ENCODE results near the gene POLR3G.
A peak's percentile ranks its signal among the peaks of the same experiment; 100 is the strongest.

POLR3G gene

DNA sequence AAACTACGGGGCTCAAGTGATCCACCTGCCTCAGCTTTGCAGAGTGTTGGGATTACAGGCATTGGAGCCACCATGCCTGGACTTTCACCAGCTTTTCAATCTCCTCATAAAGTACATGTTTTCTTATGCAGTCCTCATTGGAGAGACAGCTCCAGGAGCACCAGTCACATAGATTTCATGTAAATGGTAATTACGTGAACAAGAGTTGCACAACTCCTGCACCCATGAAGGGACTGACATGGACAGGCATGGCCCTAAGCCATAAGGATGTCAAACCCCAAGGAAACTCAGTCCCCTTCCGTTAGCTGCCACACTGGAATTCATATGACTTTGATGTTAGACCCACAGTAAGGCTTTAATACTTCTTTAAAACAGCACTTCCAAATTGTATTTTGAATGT, 76.3 kb downstream of the POLR3G start:
- no peaks in the 10 kb centered on the region for H3K9me3 ChIP-seq (ENCODE audit: control insufficient read depth in 2 of 2, low read length in 2 of 2)
- H3K9ac ChIP-seq (ENCODE audit: low read length in 2 of 2), result no peak overlapping the region
- no peak overlapping the region for H3K27ac ChIP-seq (ENCODE audit: low read length)
- H3K27me3 ChIP-seq (ENCODE audit: control insufficient read depth in 1 of 2, insufficient read depth in 2 of 2, low read length in 2 of 2), result peaks cover 4 to 9% of the 10 kb centered on the region in 2 donors
- no peak overlapping the region for H3K4me3 ChIP-seq (ENCODE audit: low read length in 2 of 2)
- H3K4me1 ChIP-seq (ENCODE audit: control insufficient read depth, insufficient read depth, low read length), result no peaks in the 10 kb centered on the region
- H3K36me3 ChIP-seq (ENCODE audit: control insufficient read depth in 2 of 2, insufficient read depth in 2 of 2, low read length in 2 of 2), result no peaks in the 10 kb centered on the region

DNA sequence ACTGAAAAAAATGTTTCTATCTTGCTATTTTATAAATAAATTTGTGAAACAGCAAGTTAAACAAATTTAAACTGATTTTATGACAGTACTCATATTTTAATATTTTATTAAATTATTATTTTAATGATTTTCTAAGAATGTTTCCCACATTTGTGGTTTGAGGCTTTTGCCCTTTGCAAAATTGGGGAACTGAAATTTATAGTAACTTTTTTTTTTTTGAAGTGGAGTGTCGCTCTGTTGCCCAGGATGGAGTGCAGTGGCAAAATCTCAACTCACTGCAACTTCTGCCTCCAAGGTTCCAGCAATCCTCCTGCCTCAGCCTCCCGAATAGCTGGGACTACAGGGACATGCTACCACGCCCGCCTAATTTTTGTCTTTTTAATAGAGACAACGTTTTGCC, 76.7 kb downstream of the POLR3G start:
- H3K36me3 ChIP-seq (ENCODE audit: control insufficient read depth in 2 of 2, insufficient read depth in 2 of 2, low read length in 2 of 2), result no peaks in the 10 kb centered on the region
- no peaks in the 10 kb centered on the region for H3K4me1 ChIP-seq (ENCODE audit: control insufficient read depth, insufficient read depth, low read length)
- H3K9me3 ChIP-seq (ENCODE audit: control insufficient read depth in 2 of 2, low read length in 2 of 2), result no peaks in the 10 kb centered on the region
- no peak overlapping the region for H3K27ac ChIP-seq (ENCODE audit: low read length)
- no peak overlapping the region for H3K4me3 ChIP-seq (ENCODE audit: low read length in 2 of 2)
- H3K27me3 ChIP-seq (ENCODE audit: control insufficient read depth in 1 of 2, insufficient read depth in 2 of 2, low read length in 2 of 2), result peaks cover 4 to 7% of the 10 kb centered on the region in 2 donors
- no peak overlapping the region for H3K9ac ChIP-seq (ENCODE audit: low read length in 2 of 2)

DNA sequence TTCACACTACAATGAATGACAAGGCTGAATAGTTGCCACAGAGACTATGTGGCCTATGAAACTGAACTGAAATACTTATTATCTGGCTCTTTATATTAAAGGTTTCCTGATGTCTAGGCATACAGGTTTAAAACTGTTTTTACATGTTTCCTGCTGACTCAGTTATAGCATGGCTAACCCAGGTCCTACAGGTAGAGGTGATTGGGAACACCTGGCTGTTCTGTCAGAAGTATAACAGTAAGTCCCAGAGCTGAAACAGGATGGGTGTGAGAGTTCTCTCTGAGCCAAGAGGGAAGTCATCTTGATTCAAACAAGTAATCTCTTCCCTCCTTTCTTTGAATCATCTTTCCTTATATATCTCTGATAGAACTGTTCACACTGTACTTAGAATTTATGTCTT, 79.0 kb downstream of the POLR3G start:
- H3K27me3 ChIP-seq (ENCODE audit: control insufficient read depth in 1 of 2, insufficient read depth in 2 of 2, low read length in 2 of 2), result peaks cover 17% of the 10 kb centered on the region in 2 donors
- H3K9ac ChIP-seq (ENCODE audit: low read length in 2 of 2), result no peak overlapping the region

DNA sequence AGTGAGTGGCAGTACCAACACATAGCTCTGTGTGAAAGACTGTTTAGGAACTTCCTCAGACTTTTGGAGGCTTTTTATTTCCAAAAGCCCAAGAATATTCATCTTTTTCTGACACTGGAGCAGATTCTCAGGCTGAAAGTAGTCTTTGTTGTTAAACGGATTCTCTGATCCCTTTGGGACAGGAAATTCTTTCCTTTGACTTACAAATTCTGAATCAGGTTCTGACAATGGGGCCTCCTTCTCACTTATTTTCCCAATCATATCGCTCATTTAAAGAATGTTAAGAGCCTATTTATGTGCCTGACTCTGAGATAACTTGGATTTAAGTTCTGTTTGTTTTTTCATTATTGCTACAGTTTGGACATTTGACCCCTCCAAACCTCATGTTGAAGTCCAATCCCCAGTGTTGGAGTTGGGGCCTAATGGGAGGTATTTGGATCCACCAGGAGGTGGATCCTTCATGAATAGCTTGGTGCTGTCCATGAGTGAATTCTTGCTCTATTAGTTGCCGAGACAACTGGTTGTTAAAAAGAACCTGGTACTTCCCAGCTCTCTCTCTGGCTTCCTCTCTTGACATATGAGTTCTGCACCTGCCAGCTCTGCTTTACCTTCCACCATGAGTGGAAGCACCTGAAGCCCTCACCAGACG, 79.8 kb downstream of the POLR3G start:
- no peak overlapping the region for H3K27ac ChIP-seq (ENCODE audit: low read length)
- no peak overlapping the region for H3K4me3 ChIP-seq (ENCODE audit: low read length in 2 of 2)
- H3K9me3 ChIP-seq (ENCODE audit: control insufficient read depth in 2 of 2, low read length in 2 of 2), result no peaks in the 10 kb centered on the region
- H3K36me3 ChIP-seq (ENCODE audit: control insufficient read depth in 2 of 2, insufficient read depth in 2 of 2, low read length in 2 of 2), result no peaks in the 10 kb centered on the region
- H3K9ac ChIP-seq (ENCODE audit: low read length in 2 of 2), result no peak overlapping the region
- peaks cover 9% of the 10 kb centered on the region for H3K4me1 ChIP-seq (ENCODE audit: control insufficient read depth, insufficient read depth, low read length)
- peaks cover 21 to 22% of the 10 kb centered on the region in 2 donors for H3K27me3 ChIP-seq (ENCODE audit: control insufficient read depth in 1 of 2, insufficient read depth in 2 of 2, low read length in 2 of 2)

More for the DNA sequence above, 79.0 kb downstream of the POLR3G start:
- H3K4me3 ChIP-seq (ENCODE audit: low read length in 2 of 2), result no peak overlapping the region
- no peak overlapping the region for H3K27ac ChIP-seq (ENCODE audit: low read length)
- no peaks in the 10 kb centered on the region for H3K36me3 ChIP-seq (ENCODE audit: control insufficient read depth in 2 of 2, insufficient read depth in 2 of 2, low read length in 2 of 2)
- H3K4me1 ChIP-seq (ENCODE audit: control insufficient read depth, insufficient read depth, low read length), result peaks cover 6% of the 10 kb centered on the region
- H3K9me3 ChIP-seq (ENCODE audit: control insufficient read depth in 2 of 2, low read length in 2 of 2), result no peaks in the 10 kb centered on the region

DNA sequence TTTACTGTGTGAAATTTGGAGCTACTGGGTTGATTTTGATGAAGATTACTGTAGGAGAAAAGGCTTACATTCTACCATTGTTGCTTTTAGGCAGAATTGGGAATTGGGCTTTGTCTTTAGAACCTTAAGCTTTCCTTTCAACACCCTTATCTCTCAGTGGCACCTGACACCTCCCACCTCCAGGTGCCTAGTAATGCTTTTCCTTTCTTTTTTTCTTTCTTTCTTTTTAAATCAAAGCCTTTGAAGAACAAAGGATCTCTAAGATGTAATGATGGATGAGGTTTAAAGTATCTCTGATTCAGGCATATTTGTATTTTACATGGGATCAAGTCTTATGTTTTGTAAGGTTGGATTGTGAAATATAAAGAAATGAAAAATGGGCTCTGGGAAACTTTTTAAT, 81.0 kb downstream of the POLR3G start:
- Histone ChIP-seq H3K4me1 (ENCODE audit: control insufficient read depth, insufficient read depth, low read length) (peaks cover 9% of the 10 kb centered on the region), H3K27ac (ENCODE audit: low read length) (no peak overlapping the region), H3K9ac (ENCODE audit: low read length in 2 of 2) (no peak overlapping the region), H3K9me3 (ENCODE audit: control insufficient read depth in 2 of 2, low read length in 2 of 2) (no peaks in the 10 kb centered on the region), H3K27me3 (ENCODE audit: control insufficient read depth in 1 of 2, insufficient read depth in 2 of 2, low read length in 2 of 2) (peaks cover 21 to 25% of the 10 kb centered on the region in 2 donors), H3K4me3 (ENCODE audit: low read length in 2 of 2) (no peak overlapping the region), H3K36me3 (ENCODE audit: control insufficient read depth in 2 of 2, insufficient read depth in 2 of 2, low read length in 2 of 2) (no peaks in the 10 kb centered on the region)

DNA sequence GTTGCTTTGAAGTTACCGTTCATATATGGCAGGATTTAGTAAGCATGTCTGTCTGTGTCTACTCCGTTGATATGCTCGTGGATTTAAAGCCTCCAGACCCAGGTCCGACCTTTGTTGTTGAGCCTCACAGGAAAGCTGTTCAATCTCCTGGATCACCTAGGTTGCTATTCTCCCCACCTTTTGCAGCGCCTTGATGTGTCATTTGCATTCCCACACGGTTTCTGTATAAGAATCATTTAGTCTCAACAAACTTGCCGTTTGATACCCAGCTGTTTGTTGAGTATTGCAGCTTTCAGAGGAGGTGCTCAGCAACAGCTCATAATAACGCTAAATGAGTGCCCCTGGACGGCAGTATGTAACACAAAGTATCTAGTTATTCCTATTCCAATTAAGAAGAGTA, 82.7 kb downstream of the POLR3G start:
- H3K4me3 ChIP-seq (ENCODE audit: low read length in 2 of 2), result no peak overlapping the region

DNA sequence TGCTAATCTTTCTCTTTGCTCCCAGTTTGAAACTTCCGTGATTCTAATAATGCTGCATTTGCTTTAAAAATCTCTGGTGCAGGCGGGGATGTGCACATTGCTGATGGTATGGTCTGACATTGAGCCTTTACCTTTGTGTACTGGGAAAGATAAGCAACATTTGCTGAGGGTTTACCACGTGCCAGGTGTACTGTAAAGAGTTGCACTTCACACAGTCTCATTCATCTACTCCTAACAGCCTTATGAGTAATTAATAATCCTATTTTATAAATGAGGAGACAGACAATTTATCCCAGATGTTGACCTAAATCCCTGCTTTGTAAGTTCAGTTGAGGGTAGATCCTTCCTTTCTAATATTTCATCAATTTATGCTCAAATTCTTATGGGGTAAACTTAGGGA, 83.2 kb downstream of the POLR3G start:
- no peaks in the 10 kb centered on the region for H3K9me3 ChIP-seq (ENCODE audit: control insufficient read depth in 2 of 2, low read length in 2 of 2)
- H3K27ac ChIP-seq (ENCODE audit: low read length), result no peak overlapping the region
- H3K4me1 ChIP-seq (ENCODE audit: control insufficient read depth, insufficient read depth, low read length), result peaks cover 9% of the 10 kb centered on the region
- no peaks in the 10 kb centered on the region for H3K36me3 ChIP-seq (ENCODE audit: control insufficient read depth in 2 of 2, insufficient read depth in 2 of 2, low read length in 2 of 2)
- peak overlapping the region; percentile 53 to 63 for H3K4me3 ChIP-seq (ENCODE audit: low read length in 2 of 2)
- peaks cover 21 to 27% of the 10 kb centered on the region in 2 donors for H3K27me3 ChIP-seq (ENCODE audit: control insufficient read depth in 1 of 2, insufficient read depth in 2 of 2, low read length in 2 of 2)
- H3K9ac ChIP-seq (ENCODE audit: low read length in 2 of 2), result no peak overlapping the region

More for the DNA sequence above, 82.7 kb downstream of the POLR3G start:
- H3K36me3 ChIP-seq (ENCODE audit: control insufficient read depth in 2 of 2, insufficient read depth in 2 of 2, low read length in 2 of 2), result no peaks in the 10 kb centered on the region
- peaks cover 21 to 27% of the 10 kb centered on the region in 2 donors for H3K27me3 ChIP-seq (ENCODE audit: control insufficient read depth in 1 of 2, insufficient read depth in 2 of 2, low read length in 2 of 2)
- H3K4me1 ChIP-seq (ENCODE audit: control insufficient read depth, insufficient read depth, low read length), result peaks cover 9% of the 10 kb centered on the region
- H3K9me3 ChIP-seq (ENCODE audit: control insufficient read depth in 2 of 2, low read length in 2 of 2), result no peaks in the 10 kb centered on the region
- H3K27ac ChIP-seq (ENCODE audit: low read length), result no peak overlapping the region
- H3K9ac ChIP-seq (ENCODE audit: low read length in 2 of 2), result no peak overlapping the region

DNA sequence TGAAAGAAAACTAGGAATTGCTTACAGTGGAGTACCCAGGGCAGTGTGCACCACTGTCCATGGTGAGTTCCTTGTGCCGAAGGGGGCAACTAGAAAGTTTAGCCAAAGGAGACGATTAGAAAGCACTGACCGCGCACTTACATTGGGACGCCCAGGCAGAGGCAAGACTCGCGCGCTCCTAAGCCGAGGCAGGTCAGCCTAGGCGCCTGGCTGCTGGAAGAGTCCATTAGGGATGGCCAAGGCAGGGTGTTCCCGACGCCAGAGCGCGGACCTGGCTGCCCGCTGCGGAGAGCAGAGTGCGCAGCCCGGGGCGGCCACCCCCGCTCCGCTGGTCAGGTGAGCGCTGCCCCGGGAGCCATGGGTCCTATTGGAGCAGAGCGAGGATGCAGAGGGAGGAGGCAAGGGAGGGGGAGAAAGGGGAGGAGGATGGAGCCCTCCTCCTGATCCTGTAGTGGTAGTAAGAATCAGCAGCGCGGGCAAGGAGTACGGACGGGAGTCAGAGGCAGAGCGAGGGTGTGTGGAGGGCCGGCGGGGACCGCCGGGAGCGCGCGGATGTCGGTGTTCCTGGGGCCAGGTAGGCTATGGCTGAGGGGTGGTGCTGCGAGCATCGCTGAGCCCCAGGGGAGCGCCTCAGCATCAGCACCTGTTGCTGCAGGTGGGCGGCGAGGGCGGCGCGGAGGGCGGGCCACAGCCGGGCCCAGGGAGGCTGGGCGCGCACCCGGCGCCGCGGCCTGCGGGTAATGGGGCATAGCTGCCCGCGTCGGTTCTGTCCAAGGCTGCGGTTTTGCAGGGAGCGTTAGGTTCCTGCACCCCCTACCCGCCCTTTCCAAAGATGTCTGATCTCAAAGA, 83.9 kb downstream of the POLR3G start, which contains the start of gene ADGRV1:
Gene ADGRV1 (plus strand): TSS at position 454 of the 849 bp plus-strand sequence. CDS start 99 bp downstream, at position 553.
- peak within 1 kb of the TSS; percentile 53 to 63 for H3K4me3 ChIP-seq (ENCODE audit: low read length in 2 of 2)
- H3K27ac ChIP-seq (ENCODE audit: low read length), result no peak within 1 kb of the TSS
- H3K9ac ChIP-seq (ENCODE audit: low read length in 2 of 2), result no peak within 1 kb of the TSS
- H3K9me3 ChIP-seq (ENCODE audit: control insufficient read depth in 2 of 2, low read length in 2 of 2), result no peaks in the 10 kb centered on the region
- H3K4me1 ChIP-seq (ENCODE audit: control insufficient read depth, insufficient read depth, low read length), result peaks cover 9% of the 10 kb centered on the region
- peaks cover 21 to 27% of the 10 kb centered on the region in 2 donors for H3K27me3 ChIP-seq (ENCODE audit: control insufficient read depth in 1 of 2, insufficient read depth in 2 of 2, low read length in 2 of 2)
- H3K36me3 ChIP-seq (ENCODE audit: control insufficient read depth in 2 of 2, insufficient read depth in 2 of 2, low read length in 2 of 2), result no peaks in the 10 kb centered on the region

DNA sequence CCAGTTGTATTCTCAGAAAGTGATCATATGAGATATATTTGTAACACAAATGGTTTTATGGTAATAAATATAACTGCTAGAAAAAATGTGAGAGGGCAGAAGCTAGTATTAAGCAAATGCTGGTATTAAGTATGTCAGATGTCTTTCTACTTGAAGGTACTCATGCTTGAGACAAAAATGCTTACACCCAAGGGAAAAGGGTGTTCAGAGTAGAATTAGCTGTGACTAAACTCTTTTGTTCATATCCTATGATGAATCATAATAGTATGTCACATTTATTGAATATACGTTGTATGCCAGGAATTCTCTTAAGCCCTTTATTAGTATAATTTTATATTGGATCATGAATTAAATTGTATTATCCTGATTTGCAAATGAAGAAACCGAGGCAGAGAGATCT, 86.1 kb downstream of the POLR3G start:
- Histone ChIP-seq H3K4me1 (ENCODE audit: control insufficient read depth, insufficient read depth, low read length) (peaks cover 9% of the 10 kb centered on the region), H3K4me3 (ENCODE audit: low read length in 2 of 2) (no peak overlapping the region), H3K9me3 (ENCODE audit: control insufficient read depth in 2 of 2, low read length in 2 of 2) (no peaks in the 10 kb centered on the region), H3K36me3 (ENCODE audit: control insufficient read depth in 2 of 2, insufficient read depth in 2 of 2, low read length in 2 of 2) (no peaks in the 10 kb centered on the region), H3K9ac (ENCODE audit: low read length in 2 of 2) (no peak overlapping the region), H3K27me3 (ENCODE audit: control insufficient read depth in 1 of 2, insufficient read depth in 2 of 2, low read length in 2 of 2) (peaks cover 19 to 27% of the 10 kb centered on the region in 2 donors), H3K27ac (ENCODE audit: low read length) (no peak overlapping the region)

DNA sequence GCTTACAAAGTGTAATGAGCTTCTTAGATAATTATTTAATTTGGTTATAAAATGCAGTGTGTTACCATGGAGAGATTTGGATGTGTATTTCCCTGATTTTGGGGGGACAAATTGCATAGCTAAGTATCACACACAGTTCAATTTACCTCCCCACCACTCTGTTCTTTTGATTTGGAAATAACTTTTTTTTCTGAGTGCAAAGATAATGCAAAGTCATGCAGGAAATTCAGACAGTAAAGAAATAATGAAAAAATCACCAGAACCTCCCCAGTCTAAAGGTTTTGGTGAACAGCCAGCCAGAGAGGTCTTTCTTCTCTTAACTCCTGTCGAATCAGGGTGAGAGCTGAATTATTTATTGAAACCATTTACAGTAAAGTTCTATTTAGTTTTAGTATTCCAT, 87.1 kb downstream of the POLR3G start:
- Histone ChIP-seq H3K27me3 (ENCODE audit: control insufficient read depth in 1 of 2, insufficient read depth in 2 of 2, low read length in 2 of 2) (peaks cover 17 to 27% of the 10 kb centered on the region in 2 donors), H3K27ac (ENCODE audit: low read length) (no peak overlapping the region), H3K9me3 (ENCODE audit: control insufficient read depth in 2 of 2, low read length in 2 of 2) (no peaks in the 10 kb centered on the region), H3K4me1 (ENCODE audit: control insufficient read depth, insufficient read depth, low read length) (peaks cover 9% of the 10 kb centered on the region), H3K4me3 (ENCODE audit: low read length in 2 of 2) (no peak overlapping the region), H3K36me3 (ENCODE audit: control insufficient read depth in 2 of 2, insufficient read depth in 2 of 2, low read length in 2 of 2) (no peaks in the 10 kb centered on the region), H3K9ac (ENCODE audit: low read length in 2 of 2) (no peak overlapping the region)

DNA sequence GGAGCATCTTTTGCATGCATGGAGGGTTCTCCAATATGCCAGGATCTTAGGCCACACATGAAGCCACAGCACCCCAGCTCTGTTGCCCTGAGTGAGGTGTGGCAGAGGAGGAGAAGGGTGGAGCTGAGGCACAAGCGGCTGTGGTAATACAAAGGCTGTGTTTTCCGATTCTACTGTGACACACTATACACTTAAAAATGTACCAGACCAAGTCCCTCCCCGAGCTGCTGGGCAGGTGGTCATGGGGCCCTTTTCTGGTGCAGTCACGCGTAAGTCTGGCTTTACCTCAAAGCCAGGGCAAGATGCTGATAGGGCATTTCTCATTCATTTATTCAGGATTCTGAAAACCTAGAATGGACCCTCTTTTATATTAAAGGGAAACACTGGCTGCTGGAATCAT, 87.7 kb downstream of the POLR3G start:
- Histone ChIP-seq H3K27ac (ENCODE audit: low read length) (no peak overlapping the region), H3K4me1 (ENCODE audit: control insufficient read depth, insufficient read depth, low read length) (peaks cover 9% of the 10 kb centered on the region), H3K9me3 (ENCODE audit: control insufficient read depth in 2 of 2, low read length in 2 of 2) (no peaks in the 10 kb centered on the region), H3K4me3 (ENCODE audit: low read length in 2 of 2) (no peak overlapping the region), H3K36me3 (ENCODE audit: control insufficient read depth in 2 of 2, insufficient read depth in 2 of 2, low read length in 2 of 2) (no peaks in the 10 kb centered on the region), H3K27me3 (ENCODE audit: control insufficient read depth in 1 of 2, insufficient read depth in 2 of 2, low read length in 2 of 2) (peaks cover 14 to 24% of the 10 kb centered on the region in 2 donors), H3K9ac (ENCODE audit: low read length in 2 of 2) (no peak overlapping the region)

Measured in stomach smooth muscle (tissue), 2 donors.